HT-29 (cell line): ENCODE measurements around the gene HMGCL. TPM values are rescaled to one million over a fixed set of nuclear protein-coding genes. Genes with fewer than 3 reads are reported as not detected.
"Not testable (repeated sequence)": the region's sequence is repeated elsewhere in the genome, so short reads cannot be mapped to it uniquely, and the experiment has no call there.

ENCODE experiments used
- DNase-seq: peaks from one replicate; pipeline ENCODE4 v3.0.0-alpha.2; 2015; ENCODE audit warnings: low spot score
- total RNA-seq: library from RNA; depleted of rRNA; stranded (reverse); fragments of >200 nt; shearing (Covaris generic); gene quantifications from 2 replicates; pipeline ENCODE4 v1.2.3, GENCODE V29; 2014

Gene HMGCL
- total RNA-seq, 1 experiment from 2014 or later, result 37.4 TPM

- DNase-seq, result not testable (repeated sequence)
These were observed 1.4 kb upstream of the HMGCL start for GRCh38 chr1:23826590-23826989.

GRCh38 chr1:23825762-23826522, 713 bp upstream of the HMGCL start:
- DNase-seq, result no peak

GRCh38 chr1:23824711-23825075, 536 bp downstream of the HMGCL start:
- no peak for DNase-seq

GRCh38 chr1:23823767-23824166, 1.5 kb downstream of the HMGCL start:
- no peak for DNase-seq

- DNase-seq, result no peak
These were observed 7.6 kb downstream of the HMGCL start for GRCh38 chr1:23817633-23818032.

- no peak for DNase-seq
These were observed 8.3 kb downstream of the HMGCL start for GRCh38 chr1:23816906-23817305.

- no peak for DNase-seq
These were observed 8.9 kb downstream of the HMGCL start for GRCh38 chr1:23816361-23816760.

GRCh38 chr1:23814016-23814415, 11.2 kb downstream of the HMGCL start:
- no peak for DNase-seq

- peak; percentile 58 for DNase-seq
These were observed 14.2 kb downstream of the HMGCL start for GRCh38 chr1:23810818-23811540.

- DNase-seq, result peak; percentile 70
These were observed 15.5 kb downstream of the HMGCL start for GRCh38 chr1:23809751-23810171.

GRCh38 chr1:23807453-23807852, 17.8 kb downstream of the HMGCL start:
- peak; percentile 36 for DNase-seq

- DNase-seq, result no peak
These were observed 18.9 kb downstream of the HMGCL start for GRCh38 chr1:23806280-23806679.

- DNase-seq, result no peak
These were observed 20.2 kb downstream of the HMGCL start for GRCh38 chr1:23805025-23805424.

- DNase-seq, result no peak
These were observed 20.9 kb downstream of the HMGCL start for GRCh38 chr1:23804183-23804835.

- no peak for DNase-seq
These were observed 21.6 kb downstream of the HMGCL start for GRCh38 chr1:23803674-23804073.

GRCh38 chr1:23802809-23803342, 22.4 kb downstream of the HMGCL start:
- DNase-seq, result not testable (repeated sequence)

GRCh38 chr1:23801876-23802275, 23.4 kb downstream of the HMGCL start:
- DNase-seq, result no peak

- DNase-seq, result peak; percentile 57
These were observed 23.9 kb downstream of the HMGCL start for GRCh38 chr1:23801338-23801748.

GRCh38 chr1:23800400-23801337, 24.6 kb downstream of the HMGCL start, which contains the start of gene GALE:
Gene GALE, minus strand, starts transcription at chr1:23800754. Its CDS starts 1,747 bp downstream, at chr1:23799007.
- DNase-seq, result peak; percentile 93

GRCh38 chr1:23799570-23800399, 25.4 kb downstream of the HMGCL start:
- peak; percentile 96 for DNase-seq
